ENCODE data around the gene C1GALT1. TPM values are rescaled to one million over a fixed set of nuclear protein-coding genes. Genes with fewer than 3 reads are reported as not detected.

C1GALT1 gene
- total RNA-seq, 4 donors from 2014 or later = 22.6 to 57.5 (median 29.5) TPM

DNA sequence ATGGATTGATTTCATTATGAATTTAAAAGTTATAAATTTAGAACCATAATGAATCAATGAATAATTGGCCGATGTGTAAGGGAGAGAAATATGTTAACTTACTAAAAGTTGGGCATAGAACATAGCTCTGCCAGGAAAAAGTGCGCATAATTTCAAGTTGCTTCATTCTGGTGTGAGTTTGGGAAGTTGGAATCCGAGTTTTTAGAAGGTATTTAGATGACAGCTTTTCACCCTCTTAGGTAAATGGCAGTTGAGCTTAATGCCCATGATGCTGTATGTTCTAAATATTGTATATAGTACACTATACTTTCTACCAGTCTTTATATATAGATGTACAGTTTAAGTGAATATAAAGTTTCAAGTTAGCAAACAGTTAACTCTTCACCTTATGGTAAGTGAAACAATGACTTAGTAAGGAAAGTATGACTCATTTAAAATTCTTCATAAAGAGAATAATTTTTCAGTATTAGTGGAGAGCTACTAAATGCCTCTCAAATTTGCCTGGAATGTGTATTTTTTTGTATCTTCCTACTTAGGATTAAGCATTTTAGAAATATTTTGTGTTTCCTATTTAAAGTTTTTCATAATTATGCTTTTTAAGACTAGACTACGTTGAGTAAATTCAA is 1.6 kb downstream of the C1GALT1 start:
- Histone ChIP-seq H3K27me3 (no peaks in the 10 kb centered on the region), H3K36me3 (no peaks in the 10 kb centered on the region), H3K9me3 (no peaks in the 10 kb centered on the region), H3K27ac (peak overlapping the region in 3 of 4 donors; percentile 93 to 99 (median 94)), H3K4me1 (peaks cover 0 to 29% (median 14%) of the 10 kb centered on the region in 4 donors), H3K4me3 (peak overlapping the region; percentile 71 to 98 (median 78))
- TF ChIP-seq, protein P1, sequence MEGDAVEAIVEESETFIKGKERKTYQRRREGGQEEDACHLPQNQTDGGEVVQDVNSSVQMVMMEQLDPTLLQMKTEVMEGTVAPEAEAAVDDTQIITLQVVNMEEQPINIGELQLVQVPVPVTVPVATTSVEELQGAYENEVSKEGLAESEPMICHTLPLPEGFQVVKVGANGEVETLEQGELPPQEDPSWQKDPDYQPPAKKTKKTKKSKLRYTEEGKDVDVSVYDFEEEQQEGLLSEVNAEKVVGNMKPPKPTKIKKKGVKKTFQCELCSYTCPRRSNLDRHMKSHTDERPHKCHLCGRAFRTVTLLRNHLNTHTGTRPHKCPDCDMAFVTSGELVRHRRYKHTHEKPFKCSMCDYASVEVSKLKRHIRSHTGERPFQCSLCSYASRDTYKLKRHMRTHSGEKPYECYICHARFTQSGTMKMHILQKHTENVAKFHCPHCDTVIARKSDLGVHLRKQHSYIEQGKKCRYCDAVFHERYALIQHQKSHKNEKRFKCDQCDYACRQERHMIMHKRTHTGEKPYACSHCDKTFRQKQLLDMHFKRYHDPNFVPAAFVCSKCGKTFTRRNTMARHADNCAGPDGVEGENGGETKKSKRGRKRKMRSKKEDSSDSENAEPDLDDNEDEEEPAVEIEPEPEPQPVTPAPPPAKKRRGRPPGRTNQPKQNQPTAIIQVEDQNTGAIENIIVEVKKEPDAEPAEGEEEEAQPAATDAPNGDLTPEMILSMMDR (IDR thresholded peaks at IDR 0.05) = no peak
- TF ChIP-seq EP300 (IDR thresholded peaks at IDR 0.05) = no peak
- TF ChIP-seq POLR2A (IDR thresholded peaks at IDR 0.05) = no peak
- DNase-seq (ENCODE audit: low spot score in 2 of 2) = no peak
- 44 to 53% methylated on average over 4 of the region's 4 CpGs for WGBS, 2 donors

DNA sequence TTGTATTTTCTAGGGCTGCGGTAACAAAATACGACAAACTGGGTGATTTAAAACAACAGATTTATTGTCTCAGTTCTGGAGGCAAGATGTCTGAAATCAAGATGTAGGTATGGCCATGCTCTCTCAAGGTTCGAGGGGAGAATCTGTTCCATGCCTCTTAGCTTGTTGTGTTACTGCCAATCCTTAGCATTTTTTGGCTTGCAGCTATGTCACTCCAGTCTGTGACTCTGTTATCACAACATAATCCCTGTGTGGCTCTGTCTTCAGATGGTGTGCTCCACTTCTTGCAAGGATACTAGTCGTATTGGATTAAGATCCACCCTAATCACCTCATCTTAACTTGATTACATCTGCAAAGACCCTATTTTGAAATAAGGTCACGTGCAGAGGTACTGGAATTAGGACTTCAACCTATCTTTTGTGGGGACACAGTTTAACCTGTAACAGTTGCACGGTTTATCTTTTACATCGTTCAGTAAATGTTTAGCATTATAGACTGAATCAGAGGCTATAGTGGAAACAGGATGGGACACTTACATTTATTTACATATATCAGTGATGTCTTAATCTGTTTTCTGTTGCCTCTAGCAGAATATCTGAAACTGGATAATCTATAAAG is 3.1 kb downstream of the C1GALT1 start:
- no peaks in the 10 kb centered on the region for H3K9me3 ChIP-seq
- H3K27ac ChIP-seq = no peak overlapping the region
- TF ChIP-seq EP300 (IDR thresholded peaks at IDR 0.05) (no peak), POLR2A (IDR thresholded peaks at IDR 0.05) (no peak)
- TF ChIP-seq, protein P1 (IDR thresholded peaks at IDR 0.05) = no peak
- no peaks in the 10 kb centered on the region for H3K36me3 ChIP-seq
- H3K4me1 ChIP-seq = peaks cover 0 to 38% (median 14%) of the 10 kb centered on the region in 4 donors
- no peaks in the 10 kb centered on the region for H3K27me3 ChIP-seq
- no peak for DNase-seq (ENCODE audit: low spot score in 2 of 2)
- 73 to 75% methylated on average over 7 of the region's 7 CpGs for WGBS, 2 donors
- no peak overlapping the region for H3K4me3 ChIP-seq

DNA sequence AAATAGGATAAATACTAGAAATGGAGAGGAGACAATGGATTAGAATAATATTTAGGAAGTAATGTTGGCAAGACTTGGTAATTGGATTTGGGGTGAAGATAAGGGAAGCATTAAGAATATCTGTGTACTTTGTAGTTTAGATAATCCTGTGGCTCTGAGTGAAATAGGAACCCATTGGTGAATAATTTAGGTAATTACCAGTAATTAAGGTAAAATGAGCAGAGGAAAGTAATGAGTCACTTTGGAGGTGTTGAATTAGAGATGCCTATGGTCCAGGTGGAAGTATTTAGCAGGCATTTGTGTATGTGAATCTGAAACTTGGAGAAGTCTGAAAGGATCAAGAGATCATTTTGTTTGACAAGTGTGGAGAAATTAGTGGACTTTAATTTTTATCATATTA is 5.7 kb downstream of the C1GALT1 start:
- peaks cover 0 to 29% (median 12%) of the 10 kb centered on the region in 4 donors for H3K4me1 ChIP-seq
- DNase-seq (ENCODE audit: low spot score in 2 of 2) = no peak
- H3K4me3 ChIP-seq = no peak overlapping the region
- no peak for TF ChIP-seq EP300 (IDR thresholded peaks at IDR 0.05)
- TF ChIP-seq, protein P1 (IDR thresholded peaks at IDR 0.05) = no peak
- TF ChIP-seq POLR2A (IDR thresholded peaks at IDR 0.05) = no peak
- no peaks in the 10 kb centered on the region for H3K36me3 ChIP-seq
- H3K27me3 ChIP-seq = no peaks in the 10 kb centered on the region
- H3K9me3 ChIP-seq = peaks cover 0 to 5% (median 2%) of the 10 kb centered on the region in 4 donors
- no peak overlapping the region for H3K27ac ChIP-seq

DNA sequence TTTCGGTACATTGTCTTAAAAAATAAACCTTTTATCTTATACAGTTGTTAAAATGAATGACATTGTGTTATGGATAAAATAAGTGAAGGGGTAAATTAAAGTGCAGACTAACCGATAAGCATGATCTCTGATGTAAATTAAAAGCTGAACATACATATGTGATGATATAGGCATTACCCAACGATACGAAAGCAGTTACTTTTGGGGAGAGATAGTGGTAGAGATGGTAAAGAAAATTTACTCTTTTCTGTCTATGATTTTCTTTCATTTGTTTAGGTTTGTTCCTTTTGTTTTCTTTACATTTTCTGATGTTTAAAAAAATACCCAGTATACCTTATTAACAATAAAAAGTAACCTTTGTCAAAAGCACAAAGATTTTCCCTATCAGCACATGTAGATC is 6.4 kb downstream of the C1GALT1 start:
- H3K4me3 ChIP-seq = no peak overlapping the region
- H3K36me3 ChIP-seq = no peaks in the 10 kb centered on the region
- H3K9me3 ChIP-seq = peaks cover 0 to 9% (median 4%) of the 10 kb centered on the region in 4 donors
- WGBS, 2 donors = 89 to 95% methylated on average over 4 of the region's 4 CpGs
- H3K4me1 ChIP-seq = peaks cover 0 to 26% (median 8%) of the 10 kb centered on the region in 4 donors
- no peaks in the 10 kb centered on the region for H3K27me3 ChIP-seq
- no peak for DNase-seq (ENCODE audit: low spot score in 2 of 2)
- TF ChIP-seq EP300 (IDR thresholded peaks at IDR 0.05) (no peak), POLR2A (IDR thresholded peaks at IDR 0.05) (no peak)
- TF ChIP-seq, protein P1 (IDR thresholded peaks at IDR 0.05) = no peak
- no peak overlapping the region for H3K27ac ChIP-seq

DNA sequence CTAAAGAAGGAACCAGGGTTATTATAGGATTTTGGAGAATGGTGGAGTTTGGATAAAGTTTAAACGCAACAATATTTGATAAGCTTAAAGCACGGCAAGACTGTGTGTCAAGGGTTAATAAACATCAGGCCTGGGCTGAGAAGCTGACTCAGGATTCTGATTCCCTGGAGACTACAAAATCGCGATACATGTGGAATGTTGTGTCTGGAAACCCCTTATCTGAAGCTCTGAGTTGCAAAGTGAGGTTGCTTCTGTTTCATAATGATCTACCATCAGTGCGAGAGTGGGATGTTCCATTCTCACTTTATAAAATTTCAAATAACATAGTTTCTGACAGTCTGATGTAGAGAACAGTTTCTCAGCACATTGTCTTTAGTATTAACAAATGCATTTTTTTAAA is 7.8 kb downstream of the C1GALT1 start:
- WGBS, 2 donors = 40 to 45% methylated on average over 5 of the region's 5 CpGs
- TF ChIP-seq POLR2A (IDR thresholded peaks at IDR 0.05) = no peak
- no peak for DNase-seq (ENCODE audit: low spot score in 2 of 2)

More for the DNA sequence above, 7.8 kb downstream of the C1GALT1 start:
- H3K4me3 ChIP-seq = no peak overlapping the region
- H3K4me1 ChIP-seq = peaks cover 0 to 12% (median 3%) of the 10 kb centered on the region in 4 donors
- peaks cover 0 to 9% (median 4%) of the 10 kb centered on the region in 4 donors for H3K9me3 ChIP-seq
- H3K27ac ChIP-seq = no peak overlapping the region
- no peaks in the 10 kb centered on the region for H3K27me3 ChIP-seq
- no peaks in the 10 kb centered on the region for H3K36me3 ChIP-seq

Measured in tibial nerve (tissue), 4 donors.